K562 (cell line): ENCODE data around the gene GIPC3. TPM values are rescaled to one million over a fixed set of nuclear protein-coding genes. Genes with fewer than 3 reads are reported as not detected.

Source experiments
- CBX8 ChIP-seq: fragments of 200-600 bp; sonication (generic); IDR thresholded peaks from 2 replicates; pipeline ENCODE4 v1.6.1; 2012; ENCODE audit warnings: borderline replicate concordance, mixed run types, low read depth, mild to moderate bottlenecking, moderate library complexity, mixed read lengths, low read length, control low read depth, inconsistent platforms; ENCODE audit not compliant: poor library complexity, severe bottlenecking; ENCODE audit errors: extremely low read depth
- ETS1 ChIP-seq: conservative IDR thresholded peaks from 2 replicates; pipeline ENCODE4 v1.6.1; 2011; ENCODE audit warnings: low read depth, mild to moderate bottlenecking, low read length; ENCODE audit not compliant: control insufficient read depth
- GTF2B ChIP-seq: IDR thresholded peaks from 2 replicates; pipeline ENCODE4 v1.6.1; 2011; ENCODE audit not compliant: insufficient read length; ENCODE audit errors: extremely low read depth
- HDAC2 ChIP-seq: fragments of 450-650 bp; IDR thresholded peaks from 2 replicates; pipeline ENCODE4 v1.6.1; 2016; ENCODE audit warnings: mild to moderate bottlenecking
- HOXB6 ChIP-seq: fragments of 250-450 bp; sonication (Bioruptor Pico); IDR thresholded peaks from 2 replicates; pipeline ENCODE4 v1.5.1; 2022; ENCODE audit warnings: mild to moderate bottlenecking, borderline replicate concordance
- MAFG ChIP-seq: fragments of 450-650 bp; conservative IDR thresholded peaks from 2 replicates; pipeline ENCODE4 v1.6.1; 2016; ENCODE audit warnings: missing genetic modification characterization, missing compliant biosample characterization
- RBM15 ChIP-seq: fragments of 200-400 bp; formaldehyde crosslinking; IDR thresholded peaks from 2 replicates; pipeline ENCODE4 v1.6.1; 2018; ENCODE audit warnings: mild to moderate bottlenecking, low read length, moderate library complexity; ENCODE audit not compliant: insufficient read depth
- SNRNP70 ChIP-seq: fragments of 200-400 bp; formaldehyde crosslinking; optimal IDR thresholded peaks from 2 replicates; pipeline ENCODE3; 2017; ENCODE audit warnings: low read depth, low read length
- ZBED1 ChIP-seq: IDR thresholded peaks from 2 replicates; pipeline ENCODE4 v1.6.1; 2014
- ZNF407 ChIP-seq: fragments of 450-650 bp; IDR thresholded peaks from 2 replicates; pipeline ENCODE4 v1.6.1; 2016; ENCODE audit warnings: low read depth
- polyA plus RNA-seq, 8 experiments: library from polyadenylated mRNA; depleted of rRNA in 4 of 8; stranded (reverse) in 5 of 8; unstranded in 3 of 8; fragments of >200 nt; fragmentation: Nextera tagmentation in 2 of 8; fragmentation: Illumina TruSeq in 1 of 8; extraction: Ambion mirVana in 2 of 8; extraction: Trizol in 1 of 8; gene quantifications; 2 replicates each; pipeline versions ENCODE4 v1.2.1 to v1.2.3, GENCODE V29; 2011 to 2014; ENCODE audit warnings: inconsistent platforms in 1 of 8, missing spikeins in 1 of 8
- total RNA-seq, 7 experiments: library from RNA; depleted of rRNA in 6 of 7; stranded (reverse); fragments of >200 nt in 6 of 7; fragmentation: Illumina TruSeq in 2 of 7; extraction: Trizol in 2 of 7; gene quantifications; 2 replicates each; pipeline versions ENCODE4 v1.2.1 to v1.2.3, GENCODE V29; 2011 to 2021; ENCODE audit warnings: low replicate concordance in 1 of 7

GIPC3 gene
- total and polyA plus RNA-seq, 9 of the 15 experiments (the other 6 are each of a cell fraction or from before 2014, with no cell fraction given) = 0.03 to 3.6 (median 1.5) TPM; not detected in 1

GRCh38 chr19:3641515-3642269 is 56.4 kb downstream of the GIPC3 start (continued):
- TF ChIP-seq ZNF407 (no peak), CBX8 (no peak), GTF2B (no peak), HDAC2 (no peak), SNRNP70 (no peak), MAFG (tag) (no peak), ZBED1 (no peak), RBM15 (no peak), ETS1 (no peak), HOXB6 (CRISPR knock-in tag) (no peak)
